Measurements from ENCODE around the gene NAALADL1. TPM values are rescaled to one million over a fixed set of nuclear protein-coding genes. Genes with fewer than 3 reads are reported as not detected.
A peak's percentile ranks its signal among the peaks of the same experiment; 100 is the strongest.

NAALADL1 gene
- total and polyA plus RNA-seq, 9 of the 15 experiments (the other 6 are each of a cell fraction or from before 2014, with no cell fraction given): 0.06 to 0.72 (median 0.22) TPM; not detected in 4

DNA sequence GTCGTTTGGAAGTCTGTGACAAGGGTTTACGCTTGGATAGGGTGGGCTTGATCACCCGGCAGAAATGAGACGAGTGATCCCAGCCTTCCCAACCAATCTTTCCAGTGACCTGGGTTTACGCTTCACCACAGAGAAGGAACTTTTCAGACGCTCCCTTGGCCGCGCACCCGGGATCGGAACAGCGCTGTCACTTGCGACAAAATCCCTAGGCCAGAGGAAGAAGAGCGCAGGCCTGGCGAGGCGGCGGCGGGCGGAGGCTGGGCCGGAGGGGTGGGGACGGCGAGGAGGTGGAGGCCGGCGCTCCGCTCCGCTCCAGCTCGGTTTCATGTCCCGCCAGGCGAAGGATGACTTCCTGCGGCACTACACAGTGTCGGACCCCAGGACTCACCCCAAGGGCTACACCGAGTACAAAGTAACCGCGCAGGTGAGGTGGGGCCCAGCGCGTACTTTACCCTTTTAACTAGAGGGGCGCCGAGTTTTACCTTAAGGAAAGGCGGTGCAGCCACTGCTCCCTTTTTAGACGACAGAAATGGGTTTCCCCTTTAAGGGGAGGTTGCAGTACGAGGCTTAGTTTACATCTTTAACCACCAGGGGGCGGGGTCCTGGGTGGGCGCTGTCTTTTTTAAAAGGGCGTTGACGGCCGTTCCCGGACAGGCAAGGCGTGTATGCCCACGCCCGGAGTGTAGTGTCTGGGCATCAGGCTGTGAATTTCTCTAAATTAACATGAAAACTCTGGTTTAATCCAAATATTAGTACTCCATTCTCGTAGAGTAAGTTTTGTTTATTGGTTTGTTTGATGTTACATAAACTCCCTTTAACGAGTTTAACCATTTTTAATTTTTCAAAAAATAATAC lies 30.9 kb downstream of the NAALADL1 start, which contains the start of gene SNX15 (continued):
- peak; percentile 66; the same call in 1 of the 2 replicates for TF ChIP-seq ZNF263 (CRISPR knock-in tag; IDR thresholded peaks at IDR 0.05; ENCODE audit: borderline replicate concordance)
- 0 out of 2 replicates have a peak, but pooled peaks have one; percentile 32 for TF ChIP-seq LCOR (CRISPR knock-in tag; IDR thresholded peaks at IDR 0.05)
- TF ChIP-seq, protein P1, sequence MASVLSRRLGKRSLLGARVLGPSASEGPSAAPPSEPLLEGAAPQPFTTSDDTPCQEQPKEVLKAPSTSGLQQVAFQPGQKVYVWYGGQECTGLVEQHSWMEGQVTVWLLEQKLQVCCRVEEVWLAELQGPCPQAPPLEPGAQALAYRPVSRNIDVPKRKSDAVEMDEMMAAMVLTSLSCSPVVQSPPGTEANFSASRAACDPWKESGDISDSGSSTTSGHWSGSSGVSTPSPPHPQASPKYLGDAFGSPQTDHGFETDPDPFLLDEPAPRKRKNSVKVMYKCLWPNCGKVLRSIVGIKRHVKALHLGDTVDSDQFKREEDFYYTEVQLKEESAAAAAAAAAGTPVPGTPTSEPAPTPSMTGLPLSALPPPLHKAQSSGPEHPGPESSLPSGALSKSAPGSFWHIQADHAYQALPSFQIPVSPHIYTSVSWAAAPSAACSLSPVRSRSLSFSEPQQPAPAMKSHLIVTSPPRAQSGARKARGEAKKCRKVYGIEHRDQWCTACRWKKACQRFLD (CRISPR knock-in tag; IDR thresholded peaks at IDR 0.05): peak; percentile 65; the same call in 1 of the 2 replicates

DNA sequence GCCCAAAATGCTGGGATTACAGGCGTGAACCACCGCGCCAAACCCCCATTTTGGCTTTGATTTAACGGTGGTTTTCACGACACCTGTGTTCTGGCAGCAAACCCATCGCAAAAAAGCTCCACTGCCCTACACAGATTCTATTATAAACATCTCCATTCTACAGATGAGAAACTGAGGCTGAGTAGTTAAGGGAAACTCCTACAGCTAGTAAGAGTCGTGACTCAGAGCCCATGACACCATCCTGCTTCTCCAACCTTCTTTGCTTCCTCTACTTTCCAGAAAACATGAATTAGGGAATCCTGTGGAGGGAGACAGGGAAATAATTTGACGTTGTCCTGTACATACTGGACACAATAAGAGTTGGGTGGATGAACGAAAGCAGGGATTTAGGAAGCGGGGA lies 31.5 kb downstream of the NAALADL1 start:
- Histone ChIP-seq H3K36me3 (ENCODE audit: control insufficient read depth, insufficient read depth, low read length) (peaks cover 3% of the 10 kb centered on the region; the same call in 1 of the 3 replicates), H3K9me1 (ENCODE audit: control insufficient read depth, insufficient read depth, low read length) (no peaks in the 10 kb centered on the region), H3K4me2 (ENCODE audit: insufficient read depth, low read length) (peak overlapping the region; percentile 80), H3K4me1 (replicated peaks in 1 of 2; ENCODE audit: control insufficient read depth in 2 of 2, insufficient read depth in 2 of 2, low read length in 2 of 2) (peaks cover 16 to 28% of the 10 kb centered on the region in 2 experiments; a peak in 4 of 5 replicates), H4K20me1 (replicated peaks; ENCODE audit: control insufficient read depth, insufficient read depth, low read length) (no peaks in the 10 kb centered on the region), H2AFZ (ENCODE audit: low read depth, low read length) (peak overlapping the region; percentile 99), H3K9me3 (replicated peaks; ENCODE audit: control insufficient read depth, insufficient read depth, low read depth, low read length) (no peaks in the 10 kb centered on the region), H3K4me3 (peak overlapping the region; percentile 55), H3K27ac (ENCODE audit: extremely low read depth, low read depth, low read length) (peak overlapping the region; percentile 84; the same call in 2 of the 3 replicates), H3K27me3 (ENCODE audit: control insufficient read depth in 2 of 2, insufficient read depth in 2 of 2, low read length in 2 of 2) (no peaks in the 10 kb centered on the region), H3K9ac (ENCODE audit: insufficient read depth in 1 of 2, low read depth in 2 of 2, low read length in 2 of 2) (peak overlapping the region; percentile 71 to 88; a peak in 3 of 4 replicates), H3K79me2 (ENCODE audit: control insufficient read depth, insufficient read depth, low read length) (peaks cover 9% of the 10 kb centered on the region; the same call in 2 of the 3 replicates)
- peak; percentile 16 for ATAC-seq
- POLR2A ChIA-PET: interaction anchor here (0.6 to 2.9 kb wide), 5 partner anchors 12 to 95 kb away, joined by 3 to 19 read pairs (median 4); partner anchors contain the start of genes ARL2, BATF2 and CDCA5
- intact Hi-C loops (cut with micrococcal nuclease) (loop anchor here (5.0 kb wide), 1 partner anchor 55 kb away; the partner anchor contains the start of genes CDCA5 and ZFPL1), in situ Hi-C loops (cut with MboI) (no loop called here)
- no peak for DNase-seq (ENCODE audit: extremely low read depth in 1 of 4, low spot score in 3 of 4)
- 16% methylated on average over 10 of the region's 10 CpGs for WGBS (ENCODE audit: insufficient coverage, low coverage, missing lambda C conversion rate)
- no peak for FAIRE-seq
- no TSS peak for BruUV-seq (replicated peaks)
- CTCF ChIA-PET (ENCODE audit: low intra/inter-chr PET ratio): no interaction called here
- TF ChIP-seq KDM1A (IDR thresholded peaks at IDR 0.05) (peak; percentile 34 to 54; a peak in 3 of 4 replicates), ZC3H4 (CRISPR knock-in tag; IDR thresholded peaks at IDR 0.05; ENCODE audit: borderline replicate concordance) (no peak), CHCHD3 (CRISPR knock-in tag; IDR thresholded peaks at IDR 0.05) (no peak), HEY1 (CRISPR knock-in tag; IDR thresholded peaks at IDR 0.05; ENCODE audit: borderline replicate concordance) (no peak), ZNF197 (CRISPR knock-in tag; IDR thresholded peaks at IDR 0.05; ENCODE audit: low read depth) (0 out of 2 replicates have a peak, but pooled peaks have one; percentile 13), HNRNPUL1 (IDR thresholded peaks at IDR 0.05; ENCODE audit: low read length) (no peak), HDAC2 (IDR thresholded peaks at IDR 0.05) (0 out of 2 replicates have a peak, but pooled peaks have one; percentile 29), JUNB (CRISPR knock-in tag; conservative IDR thresholded peaks at IDR 0.05) (no peak), ZNF561 (CRISPR knock-in tag; conservative IDR thresholded peaks at IDR 0.05) (0 out of 2 replicates have a peak, but pooled peaks have one; percentile 25), DNMT1 (IDR thresholded peaks at IDR 0.05) (no peak), KHSRP (IDR thresholded peaks at IDR 0.05) (no peak), NR2C2 (CRISPR knock-in tag; IDR thresholded peaks at IDR 0.05) (no peak), NR2C2 (tag; IDR thresholded peaks at IDR 0.05) (no peak), BCOR (IDR thresholded peaks at IDR 0.05) (peak; percentile 67; the same call in 1 of the 2 replicates)

Measured in K562 (cell line).